Ectodermal cell (in vitro differentiated cells): Measurements from ENCODE around the gene CD40.
"Not testable (repeated sequence)": the region's sequence is repeated elsewhere in the genome, so short reads cannot be mapped to it uniquely, and the experiment has no call there.

Experiments used
- H3K27ac ChIP-seq: 2 replicates; pipeline ENCODE4 v1.7.0; 2013; ENCODE audit warnings: mild to moderate bottlenecking, low read depth, low read length; ENCODE audit not compliant: insufficient read depth, poor library complexity, severe bottlenecking
- H3K27me3 ChIP-seq: 2 replicates; pipeline ENCODE4 v1.7.0; 2013; ENCODE audit warnings: mild to moderate bottlenecking, low read length; ENCODE audit not compliant: insufficient read depth, control insufficient read depth, poor library complexity, severe bottlenecking
- H3K36me3 ChIP-seq: one replicate; pipeline ENCODE4 v1.7.0; 2013; ENCODE audit warnings: low read length; ENCODE audit not compliant: control insufficient read depth, insufficient read depth
- H3K4me1 ChIP-seq: one replicate; pipeline ENCODE4 v1.7.0; 2013; ENCODE audit warnings: low read length; ENCODE audit not compliant: control insufficient read depth, insufficient read depth
- H3K4me3 ChIP-seq: 2 replicates; pipeline ENCODE4 v1.7.0; 2013; ENCODE audit warnings: low read depth, low read length, control low read depth; ENCODE audit not compliant: insufficient read depth
- H3K9me3 ChIP-seq: 2 replicates; pipeline ENCODE4 v1.7.0; 2013; ENCODE audit warnings: mild to moderate bottlenecking, low read length, moderate library complexity; ENCODE audit not compliant: control insufficient read depth
- WGBS, 2 experiments: methylation state at CpG; one replicate each; pipeline ENCODE4 v1.1.7; 2013; ENCODE audit warnings: missing lambda C conversion rate in 2 of 2; 5-methylcytosine and 5-hydroxymethylcytosine counted together

The CD40 gene

DNA sequence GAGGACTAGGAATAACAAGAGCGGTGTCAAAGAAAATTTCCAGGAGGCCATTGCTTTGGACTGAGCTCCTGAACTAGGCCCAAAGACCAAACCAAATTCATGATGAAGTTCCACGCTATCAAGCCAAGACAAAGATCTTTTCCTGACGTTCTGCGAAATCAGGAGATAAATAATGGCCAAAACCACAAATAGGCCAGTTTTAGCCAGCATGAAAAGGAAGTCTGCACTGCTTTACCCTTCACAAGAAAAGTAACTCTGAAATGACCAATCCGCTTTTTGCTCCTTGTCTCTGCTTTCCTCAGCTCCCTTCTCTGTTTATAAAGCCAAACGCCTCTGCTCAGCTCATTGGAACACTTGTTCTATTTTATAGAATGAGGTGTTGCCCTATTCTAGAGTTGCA, 35.0 kb upstream of the CD40 start:
- WGBS, 2 experiments = 93 to 94% methylated on average over 5 to 6 of the region's 6 CpGs
- no peak overlapping the region for H3K4me3 ChIP-seq
- peaks cover under 1% of the 10 kb centered on the region for H3K4me1 ChIP-seq
- H3K27ac ChIP-seq = no peak overlapping the region
- H3K27me3 ChIP-seq = no peaks in the 10 kb centered on the region
- no peaks in the 10 kb centered on the region for H3K9me3 ChIP-seq
- no peaks in the 10 kb centered on the region for H3K36me3 ChIP-seq

DNA sequence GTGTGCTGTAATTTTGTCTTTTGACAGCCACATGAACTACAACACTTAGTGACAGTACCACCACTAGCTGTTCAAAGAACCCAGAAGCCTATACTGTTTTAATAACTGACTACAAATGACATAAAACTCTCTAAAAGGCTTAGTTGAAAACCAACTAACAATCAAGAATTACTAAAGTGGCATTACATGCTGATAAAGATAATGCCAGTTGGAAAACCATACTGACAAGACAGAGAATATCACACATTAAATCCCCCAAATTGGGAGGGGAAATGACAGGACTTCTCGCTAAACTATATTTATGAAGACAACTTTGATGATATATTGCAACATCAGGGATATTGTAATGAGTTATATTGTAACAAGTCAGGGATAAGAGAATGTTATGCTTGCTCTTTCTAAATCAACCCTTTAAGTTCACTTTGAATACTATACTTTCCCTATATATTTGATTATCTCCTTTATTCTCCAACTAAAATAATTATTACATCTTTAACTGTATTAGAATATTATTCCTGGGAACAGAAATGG, 34.5 kb upstream of the CD40 start:
- H3K9me3 ChIP-seq = no peaks in the 10 kb centered on the region
- WGBS, 2 experiments = 100% methylated on average over 1 of the region's 1 CpG; no CpG with 5 or more reads in 1 of the 2 experiments
- no peaks in the 10 kb centered on the region for H3K36me3 ChIP-seq
- no peak overlapping the region for H3K27ac ChIP-seq
- H3K4me3 ChIP-seq = no peak overlapping the region
- H3K4me1 ChIP-seq = peaks cover 5% of the 10 kb centered on the region
- no peaks in the 10 kb centered on the region for H3K27me3 ChIP-seq

DNA sequence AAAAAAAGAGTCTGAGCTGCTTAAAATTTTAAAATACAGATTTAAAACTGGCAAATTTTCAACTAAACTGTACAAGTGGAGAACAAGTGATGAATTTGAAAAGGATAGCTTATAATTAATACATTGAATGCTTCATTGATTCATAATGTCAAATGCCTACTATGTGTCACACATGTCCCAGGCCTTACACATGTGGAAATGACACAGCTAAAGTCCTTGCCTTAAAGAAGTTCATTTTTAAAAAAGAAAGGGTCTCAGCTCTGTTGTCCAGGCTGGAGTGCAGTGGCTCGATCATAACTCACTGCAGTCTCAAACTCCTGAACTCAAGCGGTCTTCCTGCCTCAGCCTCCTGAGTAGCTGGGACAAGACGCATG, 33.3 kb upstream of the CD40 start:
- WGBS, 2 experiments = 91 to 92% methylated on average over 3 of the region's 3 CpGs
- H3K27ac ChIP-seq = no peak overlapping the region
- H3K4me1 ChIP-seq = peaks cover 5% of the 10 kb centered on the region
- H3K9me3 ChIP-seq = no peaks in the 10 kb centered on the region
- H3K36me3 ChIP-seq = no peaks in the 10 kb centered on the region
- H3K4me3 ChIP-seq = no peak overlapping the region
- H3K27me3 ChIP-seq = no peaks in the 10 kb centered on the region

DNA sequence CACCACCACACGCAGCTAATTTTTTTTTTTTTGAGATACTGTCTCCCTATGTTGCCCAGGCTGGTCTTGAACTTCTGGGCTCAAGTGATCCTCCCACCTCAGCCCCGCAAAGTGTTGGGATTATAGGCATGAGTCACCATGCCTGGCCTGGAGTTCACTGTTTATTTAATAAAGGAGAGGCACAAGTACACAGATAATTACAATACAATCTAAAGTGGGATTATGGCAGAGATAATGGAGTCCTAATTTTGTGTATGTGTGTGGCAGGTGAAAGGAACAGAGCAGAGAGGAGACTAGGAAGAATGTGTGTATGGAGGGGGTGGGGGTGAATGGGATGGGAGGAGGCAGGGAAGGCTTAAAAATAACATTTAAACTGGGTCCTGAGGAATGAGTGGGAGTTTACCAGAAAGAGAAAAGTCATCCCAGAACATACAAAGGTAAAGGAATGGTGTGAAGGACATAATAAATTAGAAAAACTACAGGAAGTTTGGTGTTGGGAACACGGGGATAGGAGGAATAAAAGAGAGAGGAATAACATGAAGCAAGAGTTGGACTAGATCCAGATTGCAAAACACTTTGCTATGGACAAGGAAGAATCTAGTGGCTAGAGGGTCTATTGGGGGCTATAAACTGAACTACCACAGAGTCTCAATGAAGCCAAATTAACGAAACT, 32.8 kb upstream of the CD40 start:
- Histone ChIP-seq H3K4me1 (peaks cover 7% of the 10 kb centered on the region), H3K27ac (no peak overlapping the region), H3K4me3 (no peak overlapping the region), H3K27me3 (no peaks in the 10 kb centered on the region), H3K36me3 (no peaks in the 10 kb centered on the region), H3K9me3 (no peaks in the 10 kb centered on the region)
- WGBS, 2 experiments = 83 to 86% methylated on average over 4 of the region's 4 CpGs

DNA sequence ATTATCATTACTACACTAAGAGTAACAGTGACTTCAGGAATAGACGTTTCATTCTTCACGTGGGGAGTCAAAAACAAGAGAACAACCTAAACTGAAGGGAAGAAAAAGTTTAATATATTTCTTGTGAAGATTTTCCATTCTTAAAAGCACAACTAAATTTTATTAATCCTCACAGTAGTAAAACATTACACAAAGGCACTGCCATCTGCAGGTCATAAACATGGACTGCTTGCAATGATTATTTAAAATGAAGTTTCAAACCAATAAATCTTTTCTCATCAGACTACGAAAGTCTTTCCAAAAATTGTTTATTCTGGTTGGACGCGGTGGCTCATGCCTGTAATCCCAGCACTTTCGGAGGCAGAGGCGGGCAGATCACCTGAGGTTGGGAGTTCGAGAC, 31.0 kb upstream of the CD40 start:
- H3K27me3 ChIP-seq = no peaks in the 10 kb centered on the region
- peaks cover 11% of the 10 kb centered on the region for H3K4me1 ChIP-seq
- no peak overlapping the region for H3K27ac ChIP-seq
- no peaks in the 10 kb centered on the region for H3K36me3 ChIP-seq
- 92 to 94% methylated on average over 6 to 8 of the region's 8 CpGs for WGBS, 2 experiments
- no peak overlapping the region for H3K4me3 ChIP-seq
- no peaks in the 10 kb centered on the region for H3K9me3 ChIP-seq

DNA sequence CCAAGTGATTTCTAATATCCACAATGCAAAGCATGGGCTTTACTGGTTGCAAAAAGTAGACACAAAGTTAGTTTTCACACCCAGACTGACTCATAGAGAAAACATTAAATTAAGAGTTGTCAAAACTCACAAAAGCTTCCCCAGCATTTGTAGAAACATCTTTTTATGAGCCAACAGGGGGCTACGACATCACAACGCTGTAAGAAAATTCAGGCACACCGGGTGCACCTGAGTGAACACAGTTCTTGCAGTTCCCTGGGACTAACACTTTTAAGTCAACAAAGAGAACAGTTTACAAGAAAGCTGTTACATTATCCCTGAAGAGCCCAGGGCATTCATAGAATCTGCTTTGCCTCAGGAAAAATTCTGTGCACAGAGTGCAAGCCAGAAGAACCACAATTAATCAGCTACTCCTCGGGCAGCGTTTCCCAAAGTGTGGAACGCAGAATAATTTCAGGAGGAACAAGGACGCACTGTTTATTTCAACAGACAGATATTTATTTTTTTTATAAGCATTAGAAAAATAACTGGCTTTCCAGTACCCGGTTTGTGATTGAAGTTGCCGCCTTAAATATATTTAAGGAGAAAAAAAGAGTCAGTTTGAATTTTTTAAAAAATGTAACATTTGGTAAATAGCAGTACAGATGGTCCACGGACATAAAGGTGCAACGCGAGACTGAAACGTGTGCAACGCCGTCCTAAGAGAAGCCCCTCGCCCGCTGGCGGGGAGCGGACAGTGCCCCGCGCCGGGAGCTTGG, 29.5 kb upstream of the CD40 start:
- no peaks in the 10 kb centered on the region for H3K27me3 ChIP-seq
- H3K4me1 ChIP-seq = peaks cover 11% of the 10 kb centered on the region
- no peaks in the 10 kb centered on the region for H3K36me3 ChIP-seq
- H3K9me3 ChIP-seq = no peaks in the 10 kb centered on the region
- no peak overlapping the region for H3K27ac ChIP-seq
- 7% methylated on average over 20 to 22 of the region's 22 CpGs for WGBS, 2 experiments
- H3K4me3 ChIP-seq = peak overlapping the region; percentile 99

DNA sequence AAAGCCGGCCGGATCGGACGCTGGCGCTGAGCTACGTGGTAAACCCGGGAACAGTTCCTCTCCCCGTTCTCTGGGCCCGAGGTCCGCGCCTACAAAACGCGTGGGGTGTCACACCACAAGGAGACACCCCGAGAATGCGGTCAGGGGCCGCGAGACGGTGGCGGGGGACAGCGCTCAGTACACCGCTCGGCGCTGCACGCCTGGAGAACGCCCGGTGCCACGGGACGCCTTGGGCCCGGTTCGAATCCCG, 29.0 kb upstream of the CD40 start:
- peak overlapping the region; percentile 99 for H3K4me3 ChIP-seq

DNA sequence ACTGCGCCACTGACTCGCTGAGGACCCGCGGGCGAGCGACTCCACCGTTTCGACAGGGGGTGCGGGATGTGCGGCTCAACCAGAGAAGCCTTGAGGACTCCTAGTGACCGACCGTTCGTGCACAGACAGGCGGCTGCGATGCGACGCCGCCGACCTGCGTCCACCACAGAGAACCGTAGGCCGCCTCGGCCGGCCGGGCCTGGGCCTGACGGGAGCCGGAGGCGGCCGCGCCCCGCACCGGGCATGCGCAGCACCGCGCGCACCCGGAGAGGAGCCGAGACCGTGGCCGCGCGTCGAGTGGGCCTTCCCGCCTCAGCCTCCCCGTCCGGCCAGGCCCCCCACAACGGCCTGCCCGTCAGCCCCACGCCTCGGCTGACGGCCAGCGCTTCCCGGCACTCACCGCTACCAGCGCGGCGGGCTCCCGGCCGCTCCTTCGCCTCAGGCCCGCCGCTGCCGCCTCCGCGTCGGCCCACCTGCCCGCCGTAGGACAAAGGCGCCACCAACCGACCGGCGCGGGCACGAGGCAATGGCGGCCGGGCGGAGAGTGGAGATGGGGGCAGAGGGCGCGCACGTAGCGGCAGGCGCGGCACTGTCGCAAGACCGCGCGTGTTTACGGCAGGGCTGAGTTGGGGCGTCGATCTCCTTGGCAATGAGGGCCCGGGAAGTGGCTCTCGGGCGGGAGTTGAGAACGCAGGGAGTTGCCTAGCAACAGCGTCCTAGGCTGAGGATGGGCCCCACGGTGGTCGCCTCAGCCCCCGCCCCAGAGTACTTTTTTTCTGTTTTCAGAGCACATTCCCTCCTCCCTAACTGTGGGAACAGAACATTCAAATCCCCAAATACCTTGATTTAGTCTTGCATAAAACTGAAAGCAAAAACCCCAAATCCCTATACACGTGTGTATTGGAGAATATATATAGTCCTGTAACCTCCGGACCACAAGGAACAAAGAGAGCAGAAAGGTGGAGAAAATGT, 28.4 kb upstream of the CD40 start, which contains the start of gene NCOA5:
TSS of gene NCOA5 (minus strand) at position 546 of the 972 bp plus-strand sequence. CDS start 10,538 bp downstream, outside the sequence.
- no peaks in the 10 kb centered on the region for H3K27me3 ChIP-seq
- H3K36me3 ChIP-seq = no peaks in the 10 kb centered on the region
- H3K4me1 ChIP-seq = peaks cover 11% of the 10 kb centered on the region
- 0 to 1% methylated on average over 98 to 99 of the region's 100 CpGs for WGBS, 2 experiments
- no peaks in the 10 kb centered on the region for H3K9me3 ChIP-seq
- peak within 1 kb of the TSS; percentile 99 for H3K4me3 ChIP-seq
- H3K27ac ChIP-seq = peak within 1 kb of the TSS; percentile 98

More for the DNA sequence above, 29.0 kb upstream of the CD40 start:
- no peaks in the 10 kb centered on the region for H3K27me3 ChIP-seq
- no peaks in the 10 kb centered on the region for H3K9me3 ChIP-seq
- H3K36me3 ChIP-seq = no peaks in the 10 kb centered on the region
- H3K27ac ChIP-seq = peak overlapping the region; percentile 98
- WGBS, 2 experiments = 0% methylated on average over 31 of the region's 31 CpGs
- H3K4me1 ChIP-seq = peaks cover 11% of the 10 kb centered on the region

DNA sequence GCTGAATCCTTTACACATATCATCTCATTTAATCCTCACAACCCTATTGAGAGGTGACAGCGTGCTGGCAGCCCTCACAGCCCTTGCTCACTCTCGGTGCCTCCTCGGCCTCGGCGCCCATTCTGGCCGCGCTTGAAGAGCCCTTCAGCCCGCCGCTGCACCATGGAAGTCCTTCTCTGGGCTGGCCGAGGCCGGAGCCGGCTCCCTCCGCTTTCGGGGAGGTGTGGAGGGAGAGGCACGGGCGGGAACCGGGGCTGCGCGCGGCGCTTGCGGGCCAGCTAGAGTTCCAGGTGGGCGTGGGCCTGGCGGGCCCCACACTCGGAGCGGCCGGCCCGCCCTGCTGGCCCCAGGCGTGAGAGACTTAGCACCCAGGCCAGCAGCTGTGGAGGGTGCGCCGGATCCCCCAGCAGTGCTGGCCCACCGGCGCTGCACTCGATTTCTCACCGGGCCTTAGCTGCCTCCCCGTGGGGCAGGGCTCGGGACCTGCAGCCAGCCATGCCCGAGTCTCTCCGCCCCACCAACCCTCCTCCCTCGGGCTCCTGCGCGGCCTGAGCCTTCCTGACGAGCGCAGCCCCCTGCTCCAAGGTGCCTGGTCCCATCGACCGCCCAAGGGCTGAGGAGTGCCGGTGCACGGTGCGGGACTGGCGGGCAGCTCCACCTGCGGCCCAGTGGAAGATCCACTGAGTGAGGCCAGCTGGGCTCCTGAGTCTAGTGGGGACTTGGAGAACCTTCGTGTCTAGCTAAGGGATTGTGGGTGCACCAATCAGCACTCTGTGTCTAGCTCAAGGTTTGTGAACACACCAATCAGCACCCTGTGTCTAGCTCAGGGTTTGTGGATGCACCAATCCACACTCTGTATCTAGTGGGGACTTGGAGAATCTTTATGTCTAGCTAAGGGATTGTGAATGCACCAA, 26.2 kb upstream of the CD40 start:
- peaks cover 11% of the 10 kb centered on the region for H3K4me1 ChIP-seq
- H3K9me3 ChIP-seq, H3K36me3 ChIP-seq, H3K4me3 ChIP-seq, H3K27me3 ChIP-seq, H3K27ac ChIP-seq: not testable (repeated sequence)
- 95% methylated on average over 52 of the region's 52 CpGs for WGBS, 2 experiments
